HCT116 (cell line): ENCODE data around the gene FCER1G. TPM values are rescaled to one million over a fixed set of nuclear protein-coding genes. Genes with fewer than 3 reads are reported as not detected.

ENCODE experiments used
- ATAC-seq: fragments of 200-7000 bp; cut with Tn5 transposase; 2 replicates; pipeline ENCODE4 v1.9.1; 2020; ENCODE audit warnings: mild to moderate bottlenecking, moderate library complexity
- BruUV-seq: library from RNA; stranded (reverse); fragments of 400-500 nt; replicated peaks from 2 replicates; lab custom pipeline; 2021; lab: Mats Ljungman, UMichigan
- CTCF ChIA-PET: fragments of 300-600 bp; sonication (Branson Sonifier 250); formaldehyde crosslinking; loops from one replicate; lab custom pipeline; 2021; ENCODE audit warnings: antibody characterized with exemption; lab: Charles Lee
- POLR2A ChIA-PET: fragments of 300-600, 350-600 bp; sonication (Branson Sonifier 250); formaldehyde crosslinking; loops from one replicate; lab custom pipeline; 2021; ENCODE audit warnings: antibody characterized with exemption; lab: Charles Lee
- RAD21 ChIA-PET, 2 experiments: fragments of 300-600 bp; sonication (Branson Sonifier 250); formaldehyde crosslinking; loops; one replicate each; lab custom pipeline; 2023; ENCODE audit warnings: low total read pairs in 2 of 2; ENCODE audit not compliant: uncharacterized antibody in 2 of 2, unreplicated experiment in 2 of 2, low non-redundant PET in 1 of 2; lab: Charles Lee
- DNase-seq: peaks from one replicate; pipeline ENCODE4 v3.0.0-alpha.2; 2010; ENCODE audit warnings: low read depth, low spot score
- H2AFZ ChIP-seq: fragments of 200-600 bp; shearing (Covaris generic), sonication (generic); 2 replicates; pipeline ENCODE4 v1.6.1; 2017; ENCODE audit warnings: low read depth, mixed run types, mixed read lengths, antibody characterized with exemption, low read length; ENCODE audit not compliant: poor library complexity, severe bottlenecking
- H3K27ac ChIP-seq: 2 replicates; pipeline ENCODE4 v1.5.1; 2012; ENCODE audit warnings: low read depth, low read length
- H3K27me3 ChIP-seq: fragments of 200-600 bp; sonication (generic); 2 replicates; pipeline ENCODE4 v1.6.1; 2016; ENCODE audit warnings: mixed run types, low read length, mixed read lengths; ENCODE audit not compliant: insufficient read depth
- H3K36me3 ChIP-seq, 2 experiments: fragments of 200-500 bp in 1 of 2; fragments of 200-600 bp in 1 of 2; sonication (Bioruptor generic) in 1 of 2; sonication (generic) in 1 of 2; 2 replicates each; pipeline versions ENCODE4 v1.5.1 to v1.6.1; 2014 to 2016; ENCODE audit warnings: low read length in 2 of 2, inconsistent platforms in 1 of 2, mixed read lengths in 1 of 2, mixed run types in 1 of 2; ENCODE audit not compliant: insufficient read depth in 2 of 2, control insufficient read depth in 1 of 2
- H3K4me1 ChIP-seq, 2 experiments: fragments of 200-600 bp in 1 of 2; sonication (generic) in 1 of 2; 2 replicates each; pipeline versions ENCODE4 v1.5.1 to v1.6.1; 2012 to 2017; ENCODE audit warnings: low read length in 2 of 2, inconsistent platforms in 1 of 2, mild to moderate bottlenecking in 1 of 2, mixed read lengths in 1 of 2, mixed run types in 1 of 2, moderate library complexity in 1 of 2; ENCODE audit not compliant: insufficient read depth in 2 of 2, control insufficient read depth in 1 of 2
- H3K4me2 ChIP-seq: fragments of 200-600 bp; sonication (generic); 2 replicates; pipeline ENCODE4 v1.6.1; 2017; ENCODE audit warnings: mixed run types, low read length, mixed read lengths
- H3K4me3 ChIP-seq, 2 experiments: fragments of 200-600 bp in 1 of 2; sonication (generic) in 1 of 2; replicated peaks in 1 of 2; 2 replicates each; pipeline ENCODE4 v1.5.1; 2011 to 2016; ENCODE audit warnings: low read length in 2 of 2, control low read depth in 1 of 2, low read depth in 1 of 2, mild to moderate bottlenecking in 1 of 2, mixed read lengths in 1 of 2, mixed run types in 1 of 2
- H3K79me2 ChIP-seq: fragments of 200-600 bp; sonication (generic); 2 replicates; pipeline ENCODE4 v1.6.1; 2017; ENCODE audit warnings: mild to moderate bottlenecking, mixed run types, low read length, moderate library complexity, mixed read lengths; ENCODE audit not compliant: insufficient read depth
- H3K9ac ChIP-seq: fragments of 200-600 bp; sonication (generic); 2 replicates; pipeline ENCODE4 v1.6.1; 2016; ENCODE audit warnings: low read length, mixed read lengths
- H3K9me2 ChIP-seq: fragments of 200-600 bp; sonication (generic), shearing (Covaris generic); 2 replicates; pipeline ENCODE4 v1.6.1; 2017; ENCODE audit warnings: mixed run types, mild to moderate bottlenecking, moderate library complexity; ENCODE audit not compliant: insufficient read depth
- H3K9me3 ChIP-seq, 2 experiments: fragments of 200-500 bp in 1 of 2; fragments of 200-600 bp in 1 of 2; sonication (Bioruptor generic) in 1 of 2; sonication (generic) in 1 of 2; 2 replicates each; pipeline ENCODE4 v1.6.1; 2014 to 2017; ENCODE audit warnings: low read length in 2 of 2, mixed read lengths in 2 of 2, inconsistent platforms in 1 of 2, low read depth in 1 of 2, mild to moderate bottlenecking in 1 of 2, mixed run types in 1 of 2, moderate library complexity in 1 of 2; ENCODE audit not compliant: control insufficient read depth in 1 of 2, insufficient read depth in 1 of 2
- H4K20me1 ChIP-seq: fragments of 200-600 bp; sonication (generic), shearing (Covaris generic); 2 replicates; pipeline ENCODE4 v1.6.1; 2017; ENCODE audit warnings: mixed run types, mild to moderate bottlenecking, moderate library complexity; ENCODE audit not compliant: insufficient read depth
- FOSL1 ChIP-seq: IDR thresholded peaks from 2 replicates; pipeline ENCODE4 v1.6.1; 2012; ENCODE audit warnings: low read depth
- JUND ChIP-seq: IDR thresholded peaks from 2 replicates; pipeline ENCODE4 v1.6.1; 2012
- SIN3A ChIP-seq: IDR thresholded peaks from 2 replicates; pipeline ENCODE4 v1.6.1; 2012; ENCODE audit warnings: low read depth
- SP1 ChIP-seq: IDR thresholded peaks from 2 replicates; pipeline ENCODE4 v1.6.1; 2012; ENCODE audit warnings: low read depth
- intact Hi-C: fragments of 100-400 bp; cut with micrococcal nuclease; formaldehyde crosslinking; loops from 2 replicates; pipeline ENCODE4 v1.10.0; 2022
- total RNA-seq: library from RNA; stranded (reverse); gene quantifications from one replicate; pipeline ENCODE4 v1.2.1, GENCODE V29; 2021; ENCODE audit not compliant: unreplicated experiment
- TF ChIP-seq, protein P1 (sequence below), 3 experiments: fragments of 200-600 bp in 1 of 3; sonication (generic) in 1 of 3; IDR thresholded peaks in 2 of 3; conservative IDR thresholded peaks in 1 of 3; 2 replicates each; pipeline ENCODE4 v1.5.1; 2012 to 2017; ENCODE audit warnings: low read depth in 2 of 3, low read length in 2 of 3, antibody characterized with exemption in 1 of 3, borderline replicate concordance in 1 of 3, control low read depth in 1 of 3, mild to moderate bottlenecking in 1 of 3, mixed read lengths in 1 of 3, mixed run types in 1 of 3, moderate library complexity in 1 of 3; ENCODE audit not compliant: insufficient read depth in 1 of 3

The FCER1G gene
- total RNA-seq, 1 experiment from 2014 or later: 0.86 TPM

DNA sequence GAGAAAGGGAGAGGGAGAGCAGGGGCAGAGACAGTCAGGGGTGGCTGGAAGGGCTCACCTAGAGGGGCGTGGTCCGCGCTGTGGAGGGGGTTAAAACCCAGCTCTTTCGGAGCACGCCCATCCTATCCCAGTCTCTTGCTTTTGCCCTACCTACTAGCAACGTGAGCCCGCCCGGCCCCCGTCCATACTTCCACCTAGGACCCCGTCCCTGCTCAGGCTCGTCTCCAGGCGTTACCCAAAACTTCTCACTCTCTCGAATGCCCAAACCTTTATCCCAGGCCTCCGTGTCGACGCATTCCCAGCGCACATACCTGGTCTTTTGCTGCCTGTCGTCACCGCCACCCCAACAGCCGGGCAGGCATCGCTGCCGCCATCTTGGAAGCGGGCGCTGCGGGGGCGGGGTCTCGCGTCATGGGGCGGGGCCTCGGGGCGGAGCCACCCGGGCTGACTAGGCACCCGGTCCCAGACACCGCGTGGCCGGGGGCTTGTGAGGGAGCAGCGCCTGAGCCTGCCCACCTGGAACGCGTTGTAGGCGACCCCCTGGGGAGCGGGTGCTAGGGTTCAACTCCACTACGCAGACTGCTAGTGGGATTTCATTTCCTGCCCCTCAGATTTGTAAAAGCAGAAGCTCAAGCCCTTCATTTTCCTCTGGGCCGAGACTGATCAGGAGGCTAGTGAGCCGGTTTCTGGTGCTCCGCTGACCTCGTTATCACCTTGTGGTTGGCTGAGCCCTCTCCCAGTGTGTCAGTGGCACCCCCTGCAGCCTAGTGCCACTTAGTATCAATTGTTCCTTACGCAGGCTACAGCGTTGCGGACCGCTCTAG lies 37.8 kb upstream of the FCER1G start, which contains the start of gene B4GALT3 (continued):
- TF ChIP-seq, protein P1, sequence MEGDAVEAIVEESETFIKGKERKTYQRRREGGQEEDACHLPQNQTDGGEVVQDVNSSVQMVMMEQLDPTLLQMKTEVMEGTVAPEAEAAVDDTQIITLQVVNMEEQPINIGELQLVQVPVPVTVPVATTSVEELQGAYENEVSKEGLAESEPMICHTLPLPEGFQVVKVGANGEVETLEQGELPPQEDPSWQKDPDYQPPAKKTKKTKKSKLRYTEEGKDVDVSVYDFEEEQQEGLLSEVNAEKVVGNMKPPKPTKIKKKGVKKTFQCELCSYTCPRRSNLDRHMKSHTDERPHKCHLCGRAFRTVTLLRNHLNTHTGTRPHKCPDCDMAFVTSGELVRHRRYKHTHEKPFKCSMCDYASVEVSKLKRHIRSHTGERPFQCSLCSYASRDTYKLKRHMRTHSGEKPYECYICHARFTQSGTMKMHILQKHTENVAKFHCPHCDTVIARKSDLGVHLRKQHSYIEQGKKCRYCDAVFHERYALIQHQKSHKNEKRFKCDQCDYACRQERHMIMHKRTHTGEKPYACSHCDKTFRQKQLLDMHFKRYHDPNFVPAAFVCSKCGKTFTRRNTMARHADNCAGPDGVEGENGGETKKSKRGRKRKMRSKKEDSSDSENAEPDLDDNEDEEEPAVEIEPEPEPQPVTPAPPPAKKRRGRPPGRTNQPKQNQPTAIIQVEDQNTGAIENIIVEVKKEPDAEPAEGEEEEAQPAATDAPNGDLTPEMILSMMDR (IDR thresholded peaks at IDR 0.05 in 2 of 3, conservative IDR thresholded peaks at IDR 0.05 in 1 of 3; ENCODE audit: borderline replicate concordance in 1 of 3, insufficient read depth in 1 of 3, low read depth in 2 of 3, low read length in 2 of 3): 0 out of 6 replicates have a peak, but pooled peaks of 1 of the 3 experiments have one; percentile 6
- TF ChIP-seq JUND (no peak), SIN3A (peak; percentile 91)

DNA sequence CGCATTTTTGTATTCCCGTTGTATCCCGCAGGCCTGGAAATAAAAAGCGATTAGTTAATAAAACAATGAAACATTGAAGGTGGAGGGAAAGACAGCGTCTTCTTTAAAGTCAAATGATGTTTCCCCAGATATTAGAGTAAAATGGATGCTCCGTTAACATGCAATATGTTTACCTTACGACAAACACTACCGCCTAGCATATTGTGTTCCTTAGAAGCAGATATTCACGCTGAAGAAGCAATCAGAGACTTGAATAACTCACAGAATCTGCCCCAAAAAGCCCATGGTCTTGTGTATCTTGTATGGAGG lies 37.2 kb upstream of the FCER1G start:
- no peak for DNase-seq
- H3K27ac ChIP-seq: peak overlapping the region; percentile 57
- no peaks in the 10 kb centered on the region for H3K9me2 ChIP-seq
- ChIA-PET RAD21 (no interaction called here), CTCF (interaction anchor here (2.1 kb wide), 1 partner anchor 12 kb away, joined by 9 read pairs; the partner anchor contains the start of gene PPOX), POLR2A (interaction anchor here (1.5 kb wide), 1 partner anchor 12 kb away, joined by 8 read pairs; the partner anchor contains the start of gene PPOX)
- H3K9ac ChIP-seq: peak overlapping the region; percentile 81
- no peak overlapping the region for H2AFZ ChIP-seq
- H3K4me3 ChIP-seq: peak overlapping the region; percentile 90 to 93
- H3K4me1 ChIP-seq: peaks cover 19 to 32% of the 10 kb centered on the region in 2 experiments
- no peaks in the 10 kb centered on the region for H3K9me3 ChIP-seq
- 0 out of 2 replicates have a peak, but pooled peaks have one; percentile 7 for TF ChIP-seq FOSL1
- no peak for TF ChIP-seq SP1
- TF ChIP-seq, protein P1 (IDR thresholded peaks at IDR 0.05 in 2 of 3, conservative IDR thresholded peaks at IDR 0.05 in 1 of 3; ENCODE audit: borderline replicate concordance in 1 of 3, insufficient read depth in 1 of 3, low read depth in 2 of 3, low read length in 2 of 3): 0 out of 6 replicates have a peak, but pooled peaks of 1 of the 3 experiments have one; percentile 1
- no peaks in the 10 kb centered on the region for H4K20me1 ChIP-seq
- no peak for ATAC-seq
- H3K4me2 ChIP-seq: peak overlapping the region; percentile 89
- H3K27me3 ChIP-seq: no peaks in the 10 kb centered on the region
- H3K36me3 ChIP-seq: peaks cover 12 to 17% of the 10 kb centered on the region in 2 experiments; a peak in 2 of 4 replicates
- TSS peak; percentile 95 for BruUV-seq
- intact Hi-C loops: no loop called here
- peaks cover 17% of the 10 kb centered on the region for H3K79me2 ChIP-seq
